SK-N-DZ (cell line): ENCODE results near the gene MPZL3.
"Not testable (repeated sequence)": the region's sequence is repeated elsewhere in the genome, so short reads cannot be mapped to it uniquely, and the experiment has no call there.

Experiments used
- DNase-seq: peaks from one replicate; pipeline ENCODE4 v3.0.0-alpha.2; 2015; ENCODE audit warnings: low spot score

Gene MPZL3

DNA sequence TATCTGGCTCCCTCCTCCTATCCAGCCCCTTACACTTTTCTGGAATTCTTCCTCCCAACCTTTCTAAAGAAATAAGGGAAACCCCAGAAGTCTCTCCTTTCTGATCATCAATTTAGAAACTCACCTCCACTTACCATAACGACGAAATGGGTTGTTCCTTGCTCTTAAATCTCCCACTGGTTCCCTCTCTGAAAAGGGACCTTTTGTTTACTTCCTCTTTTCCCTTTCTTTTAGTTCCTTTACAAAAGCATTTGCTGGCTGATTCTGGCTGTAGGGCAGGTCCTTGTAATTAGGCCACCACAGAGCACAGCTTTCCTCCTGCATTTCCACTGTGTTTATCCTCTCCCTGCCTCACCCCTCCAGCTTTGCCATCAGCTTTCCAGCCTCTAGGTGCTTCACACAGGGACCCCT, 39.4 kb downstream of the MPZL3 start:
- no peak for DNase-seq

DNA sequence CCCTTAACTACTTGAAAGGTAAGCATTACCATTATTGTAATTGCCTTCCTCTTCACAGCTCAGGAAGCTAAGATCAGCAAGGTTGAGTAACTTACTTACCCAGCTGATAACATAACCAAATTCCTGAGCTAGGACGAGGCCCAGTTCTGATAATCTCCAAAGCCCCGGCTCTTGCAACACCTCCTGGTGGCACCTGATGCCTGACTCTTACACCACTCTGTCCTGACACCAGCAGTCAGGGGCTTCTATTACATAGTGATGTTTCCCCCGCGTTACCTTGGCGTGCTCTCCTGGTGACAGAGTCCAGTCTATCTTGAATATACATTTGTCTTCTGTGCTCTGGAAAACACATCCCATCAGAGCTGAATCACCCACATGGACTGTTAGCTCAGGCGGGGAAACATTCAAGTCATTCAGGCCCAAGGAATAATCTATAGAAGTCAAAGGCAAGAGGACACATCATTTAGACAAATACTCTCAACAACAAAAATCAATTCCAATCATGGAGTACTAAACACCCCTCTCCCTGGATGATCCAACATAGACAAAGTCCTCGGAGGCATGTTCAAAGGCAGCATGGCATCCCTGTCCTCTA, 39.9 kb downstream of the MPZL3 start:
- no peak for DNase-seq

DNA sequence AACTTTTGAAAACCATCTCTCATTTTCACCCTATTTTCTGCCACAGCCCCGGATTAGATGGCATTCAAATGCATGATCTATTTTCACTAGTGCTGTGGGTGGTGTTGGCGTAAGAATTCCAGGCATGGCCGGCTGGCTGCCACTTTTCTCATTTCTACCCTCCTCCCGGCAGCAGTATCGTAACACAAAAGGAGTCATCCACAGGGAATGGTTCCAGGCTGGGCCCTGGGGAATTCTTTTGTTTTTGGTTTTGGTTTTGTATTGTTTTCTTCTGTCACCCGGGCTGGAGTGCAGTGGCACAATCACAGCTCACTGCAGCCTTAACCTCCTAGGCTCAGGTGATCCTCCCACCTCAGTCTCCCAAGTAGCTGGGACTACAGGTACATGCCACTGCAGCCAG, 41.2 kb downstream of the MPZL3 start:
- DNase-seq, result no peak

DNA sequence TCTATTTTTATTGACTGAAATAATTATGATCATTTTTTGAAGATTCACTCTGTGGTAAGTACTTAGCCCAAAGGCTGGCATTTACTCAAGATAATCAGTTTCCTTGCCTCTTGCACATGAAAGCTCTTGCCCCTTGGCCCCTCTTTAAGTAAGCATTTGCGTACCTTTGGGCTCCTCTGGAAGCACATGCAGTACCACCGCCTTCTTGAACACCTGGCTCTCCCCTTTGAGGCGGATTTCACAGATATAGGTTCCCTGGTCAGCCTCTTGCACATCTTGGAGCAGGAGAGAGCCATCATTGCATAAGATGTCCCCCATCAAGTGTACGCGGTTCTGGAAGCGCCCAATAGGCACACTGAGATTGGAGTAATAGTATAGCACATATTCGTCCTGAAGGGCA, 41.8 kb downstream of the MPZL3 start:
- no peak for DNase-seq

DNA sequence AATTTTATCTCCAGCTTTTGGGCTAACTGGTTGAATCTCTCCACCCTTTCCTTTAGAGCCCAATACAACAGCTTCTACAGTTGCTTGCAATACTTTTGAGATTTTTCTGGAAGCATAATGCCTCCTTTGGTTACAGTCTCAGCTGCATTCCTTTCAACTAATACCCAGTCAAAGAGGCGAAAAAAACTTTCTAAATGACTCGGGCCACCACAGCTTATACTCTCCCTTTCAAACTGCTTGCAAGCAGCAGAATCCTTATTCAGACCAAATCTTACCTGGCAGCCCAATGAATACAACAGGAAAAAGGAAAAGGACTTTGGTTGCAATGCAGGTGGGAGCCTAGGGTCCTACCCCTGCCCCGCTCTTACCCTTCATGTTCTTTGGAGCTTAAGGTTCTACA, 43.1 kb downstream of the MPZL3 start:
- DNase-seq, result no peak

DNA sequence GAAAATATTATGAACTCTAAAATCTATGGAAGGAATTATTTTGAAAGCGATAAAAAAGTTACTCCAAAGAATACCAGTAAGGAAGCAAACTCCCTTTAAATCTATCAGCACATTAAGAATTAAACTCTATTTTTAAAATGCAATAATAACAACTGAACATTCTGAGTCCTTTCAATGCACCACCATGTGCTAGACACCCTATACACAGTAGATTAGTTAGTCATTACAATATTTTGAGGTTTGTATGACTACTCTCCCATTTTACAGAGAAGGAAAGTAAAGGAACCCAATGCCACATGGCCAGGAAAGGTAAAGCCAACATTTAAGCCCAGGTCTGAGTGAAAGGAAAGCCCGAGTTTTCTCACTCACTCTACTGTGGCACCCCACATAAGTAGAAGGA, 45.1 kb downstream of the MPZL3 start:
- DNase-seq, result no peak

DNA sequence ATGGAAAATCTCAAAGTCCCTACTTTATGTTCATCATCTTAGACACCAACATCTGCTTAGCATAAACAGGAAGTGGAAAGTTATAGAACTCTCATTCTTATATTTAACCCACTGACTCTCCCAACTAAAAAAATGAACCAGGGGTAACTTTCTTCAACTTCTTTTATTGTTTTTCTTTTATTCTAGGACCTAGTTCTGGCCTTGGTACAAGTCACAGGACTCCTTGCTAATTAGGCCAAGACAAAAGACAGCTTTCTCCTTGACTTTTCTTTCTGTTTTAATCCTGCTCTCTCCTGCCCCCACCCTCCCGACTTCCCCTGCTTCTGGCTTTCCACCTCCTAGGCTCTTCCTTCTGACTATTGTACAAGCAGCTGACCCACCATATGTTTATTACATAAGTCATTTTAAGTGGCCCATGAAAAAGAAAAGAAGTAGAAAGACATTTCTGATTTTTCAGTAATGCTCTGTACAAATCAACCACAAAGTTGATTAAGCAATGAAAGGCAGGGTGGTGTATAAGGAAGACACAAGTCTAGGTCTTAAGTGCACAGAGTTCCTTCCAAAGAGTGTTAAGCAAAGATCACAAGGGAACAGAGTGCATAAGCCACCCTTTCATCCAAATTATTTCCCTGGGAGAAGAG, 45.7 kb downstream of the MPZL3 start:
- no peak for DNase-seq

DNA sequence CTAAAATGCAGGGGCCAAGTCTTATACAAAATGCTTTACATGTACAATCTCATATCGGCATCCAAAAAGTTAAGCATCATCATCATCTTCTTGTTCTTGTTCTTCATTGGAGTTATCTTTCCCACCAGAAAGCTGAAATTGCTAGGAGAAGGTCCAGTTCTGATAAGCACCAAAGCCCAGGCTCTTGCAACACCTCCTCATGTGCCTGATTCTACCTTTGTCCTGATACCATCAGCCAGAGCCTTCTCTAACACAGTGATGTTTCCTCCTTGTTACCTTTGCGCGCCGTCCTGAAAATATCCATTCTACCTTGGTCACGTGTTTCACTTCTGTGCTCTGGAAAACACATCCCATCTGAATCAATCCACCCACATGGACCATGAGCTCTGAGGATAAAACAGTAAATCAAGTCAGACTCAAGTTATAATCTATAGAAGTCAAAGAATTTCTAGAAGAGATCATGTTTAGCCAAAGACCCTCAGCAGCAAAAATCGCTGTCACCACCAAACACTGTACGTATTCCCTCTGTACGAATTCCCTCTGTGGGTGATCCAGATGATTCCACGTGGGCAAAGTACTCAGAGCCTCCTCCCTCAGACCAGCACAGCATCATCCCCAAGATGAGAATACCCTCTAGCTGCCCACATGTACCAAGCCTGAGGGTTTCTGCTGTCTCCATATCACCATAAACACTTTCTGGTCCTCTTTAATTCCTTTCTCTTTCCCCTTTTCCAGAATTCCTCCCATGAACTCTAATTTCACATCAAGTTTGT, 46.4 kb downstream of the MPZL3 start:
- no peak for DNase-seq

DNA sequence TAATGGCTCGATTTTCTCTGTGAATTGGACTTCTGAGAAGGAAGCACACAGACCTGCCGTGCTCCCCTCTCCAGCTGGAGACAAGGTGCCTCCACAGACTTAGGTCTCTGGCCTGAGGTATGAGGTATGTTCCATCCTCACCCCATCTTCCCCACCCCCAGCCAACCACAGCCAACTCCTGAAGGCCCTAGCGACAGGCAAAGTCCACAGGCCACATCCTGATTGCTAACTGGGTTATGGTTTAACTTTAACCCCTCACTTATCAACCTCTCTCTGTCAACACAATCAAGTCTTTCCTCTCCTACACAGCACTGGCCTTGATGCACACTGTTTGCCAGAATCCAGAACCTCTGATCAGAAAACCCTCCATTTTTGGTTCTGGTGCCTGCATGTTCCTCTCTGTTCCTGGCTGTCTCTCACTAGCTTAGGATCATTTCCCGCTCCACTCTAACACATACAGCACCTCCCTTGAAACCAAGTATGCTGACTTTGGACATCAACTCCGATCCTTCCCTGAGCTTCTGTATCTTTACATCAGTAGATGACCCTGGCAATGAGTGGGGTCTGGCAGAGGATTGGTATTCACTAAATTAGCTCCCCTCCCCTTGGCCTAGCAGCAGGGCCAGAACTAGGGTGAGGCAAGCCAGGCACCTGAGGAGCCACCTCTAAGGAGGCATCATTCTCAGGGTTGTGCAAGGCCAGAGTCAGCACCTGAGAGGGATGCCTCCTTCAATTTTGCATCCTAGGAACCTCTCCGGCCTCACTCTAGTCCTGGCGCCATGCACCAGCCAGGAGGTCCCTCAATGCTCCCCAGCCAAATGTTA, 49.4 kb downstream of the MPZL3 start:
- no peak for DNase-seq

DNA sequence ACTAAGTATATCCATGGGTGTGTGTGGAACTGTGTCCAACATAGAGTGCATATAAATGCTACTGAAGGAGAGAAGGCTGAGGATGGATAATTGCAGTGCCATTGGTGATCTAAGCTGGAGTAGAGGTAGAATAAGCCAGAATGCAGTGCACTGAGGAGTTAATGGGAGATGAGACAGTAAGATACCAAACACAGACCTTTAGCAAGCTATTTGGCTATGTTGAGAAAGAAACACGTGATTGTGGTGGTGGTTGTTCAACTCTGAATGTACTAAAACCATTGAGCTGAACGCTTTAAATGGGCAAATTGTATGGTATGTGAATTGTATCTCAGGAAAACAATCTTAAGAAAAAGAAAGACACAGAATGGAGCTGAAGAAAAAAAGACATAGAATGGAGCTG, 50.2 kb downstream of the MPZL3 start:
- DNase-seq, result no peak

DNA sequence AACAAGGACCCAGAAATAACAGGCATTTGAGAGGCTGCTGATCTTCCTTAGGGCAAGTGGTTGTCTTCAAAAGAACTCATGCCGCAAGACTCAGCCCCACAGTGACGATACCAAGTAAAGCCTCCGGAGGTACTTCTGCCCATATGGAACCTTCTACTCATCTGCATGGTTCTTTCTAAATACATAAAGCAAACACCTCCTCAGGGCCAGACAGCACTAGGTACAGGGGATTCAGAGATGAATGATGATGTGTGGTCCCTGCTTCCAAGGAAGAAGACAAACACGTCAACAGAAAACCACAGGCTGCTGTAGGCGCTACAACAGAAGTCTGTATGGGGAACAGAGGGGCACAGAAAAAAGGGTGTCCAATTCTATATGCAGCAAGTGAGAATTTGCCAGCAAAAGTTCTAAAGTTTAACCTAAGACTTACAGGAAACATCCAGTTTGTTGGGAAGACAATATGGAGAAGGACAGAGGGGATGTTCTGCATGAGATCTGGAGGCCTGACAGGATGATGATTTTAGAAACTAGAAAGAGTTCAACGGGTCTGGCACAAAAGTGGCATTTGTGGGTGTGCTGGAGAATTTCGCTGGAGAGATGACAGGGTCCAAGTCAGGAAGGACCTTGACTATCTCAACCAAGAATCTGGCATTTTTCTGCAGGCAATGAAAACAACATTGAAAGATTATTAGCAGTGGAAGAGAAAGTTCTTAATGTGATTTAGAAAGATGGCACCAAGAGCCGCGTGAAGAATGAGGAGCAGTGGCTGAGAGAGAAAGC, 51.1 kb downstream of the MPZL3 start:
- no peak for DNase-seq

DNA sequence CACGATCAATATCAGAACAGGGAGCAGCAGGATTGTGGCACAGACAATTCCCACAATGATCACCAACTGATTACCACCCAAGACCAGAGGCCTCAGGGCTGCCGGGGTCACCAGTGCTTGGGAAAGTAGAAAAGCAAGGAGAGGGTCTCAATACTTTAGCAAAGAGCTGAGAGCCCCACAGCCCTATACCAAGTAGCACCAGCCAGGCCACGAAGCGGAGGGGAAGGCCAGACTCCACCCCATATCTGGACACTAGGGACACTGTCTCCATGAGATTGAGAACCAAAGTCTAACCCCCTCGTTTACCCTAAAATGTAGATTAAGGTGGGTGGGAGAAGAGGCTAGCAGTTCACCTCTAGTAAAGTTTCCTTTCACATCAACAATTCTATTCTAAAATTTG, 51.7 kb downstream of the MPZL3 start:
- no peak for DNase-seq

DNA sequence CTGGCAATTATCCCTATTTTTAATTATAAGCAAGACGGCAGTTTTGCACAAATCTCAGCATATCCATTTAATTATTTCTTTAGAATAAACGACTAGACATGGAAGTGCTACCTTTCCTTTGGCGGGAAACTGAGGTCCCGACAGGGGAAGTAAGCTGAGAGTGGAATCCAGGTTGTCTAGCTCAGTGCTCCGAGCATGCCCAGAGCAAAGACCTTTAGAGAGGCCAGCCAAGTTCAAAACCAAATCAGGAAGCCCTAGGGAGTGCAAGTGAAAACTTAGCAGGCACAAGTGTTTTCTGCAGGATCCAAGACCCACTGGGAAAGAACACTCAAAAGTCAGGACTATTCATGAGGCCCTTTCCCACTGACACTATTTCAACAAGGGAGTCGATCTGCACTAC, 53.0 kb downstream of the MPZL3 start:
- no peak for DNase-seq

DNA sequence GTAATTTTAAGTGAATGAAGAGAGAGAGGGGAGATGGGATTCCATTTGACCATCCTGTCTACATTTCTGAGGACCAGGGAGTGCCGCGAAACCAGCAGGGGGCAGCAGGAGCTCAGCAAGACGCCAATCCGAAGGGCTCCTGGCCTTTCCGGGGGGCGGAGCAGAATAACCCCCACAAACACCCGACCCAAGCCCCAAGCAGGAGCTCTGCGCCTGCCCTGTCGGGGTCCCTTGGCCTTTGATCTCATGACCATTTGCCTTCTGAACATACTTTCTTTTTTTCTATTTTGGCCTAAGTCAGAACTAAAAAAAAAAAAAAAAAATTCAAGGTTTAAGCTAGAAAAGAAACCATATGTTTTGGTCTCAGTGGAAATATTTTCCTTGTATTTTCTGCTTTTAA, 53.8 kb downstream of the MPZL3 start:
- peak; percentile 1 for DNase-seq

DNA sequence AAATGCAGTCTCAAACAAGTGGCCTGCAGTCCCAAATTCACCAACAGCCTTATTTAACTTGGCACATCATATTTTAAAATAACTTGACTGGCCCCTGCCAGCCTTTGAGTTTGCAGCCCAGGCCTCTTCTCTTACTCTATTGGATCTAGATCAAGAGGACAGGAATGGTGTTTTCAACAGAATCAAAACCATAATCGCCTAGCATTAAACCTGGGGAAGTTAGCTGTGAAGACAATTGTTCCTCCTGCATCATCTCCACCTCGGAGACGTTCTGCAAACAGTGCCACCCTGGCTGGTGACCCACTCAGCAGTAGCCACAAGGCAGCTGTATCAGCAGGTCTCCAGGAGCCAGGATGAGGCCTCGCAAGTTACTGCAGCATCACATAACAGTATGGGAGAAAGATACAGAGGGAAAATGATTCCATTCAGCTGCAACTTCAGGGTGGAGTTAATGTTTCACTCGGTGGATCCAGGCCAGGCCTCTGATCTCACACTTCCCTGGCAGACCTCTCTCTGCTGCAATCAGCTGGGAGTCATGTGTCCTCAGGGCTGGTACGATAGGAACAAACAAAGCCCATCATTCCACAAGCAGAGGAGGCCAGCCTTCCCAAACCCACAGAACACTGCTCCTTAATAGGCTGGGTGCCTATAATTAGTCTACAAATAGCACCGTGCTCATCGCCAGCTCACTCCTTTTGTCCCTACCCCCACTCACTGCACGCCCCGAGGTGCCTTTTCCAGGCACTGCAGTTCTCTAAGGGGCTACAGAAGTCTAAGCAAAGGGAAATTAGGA, 57.1 kb downstream of the MPZL3 start:
- DNase-seq, result no peak

DNA sequence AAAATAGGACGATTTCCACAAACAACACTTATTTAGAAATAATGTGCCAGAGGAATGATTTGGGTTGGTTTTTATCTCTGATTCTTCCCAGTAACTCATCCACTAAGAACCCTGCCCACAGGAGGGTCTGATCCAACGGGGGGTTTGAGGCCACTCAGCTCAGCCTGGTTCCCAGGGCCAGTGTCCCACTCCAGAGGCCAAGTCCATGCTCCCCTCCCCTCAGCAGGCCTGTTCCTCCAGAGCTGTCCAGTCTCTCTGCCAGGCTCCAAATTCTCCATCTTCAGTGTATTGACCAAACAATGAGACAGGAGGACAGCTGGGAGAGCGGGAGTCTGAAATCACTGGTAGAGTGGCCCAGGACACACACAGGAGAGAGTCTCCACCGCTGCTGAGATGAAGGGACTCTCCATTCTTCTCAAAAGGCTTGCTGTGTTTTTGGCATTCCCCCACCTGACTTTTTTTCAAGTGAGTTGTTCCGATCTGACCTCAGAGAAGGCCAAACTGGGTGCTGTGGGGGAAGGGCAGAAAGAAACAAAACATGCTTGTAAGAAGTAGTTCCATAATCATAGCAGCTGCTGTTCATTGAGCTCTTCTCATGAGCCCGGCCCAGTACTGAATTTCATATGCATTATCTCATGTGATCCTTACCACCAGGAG, 58.1 kb downstream of the MPZL3 start:
- DNase-seq, result no peak

DNA sequence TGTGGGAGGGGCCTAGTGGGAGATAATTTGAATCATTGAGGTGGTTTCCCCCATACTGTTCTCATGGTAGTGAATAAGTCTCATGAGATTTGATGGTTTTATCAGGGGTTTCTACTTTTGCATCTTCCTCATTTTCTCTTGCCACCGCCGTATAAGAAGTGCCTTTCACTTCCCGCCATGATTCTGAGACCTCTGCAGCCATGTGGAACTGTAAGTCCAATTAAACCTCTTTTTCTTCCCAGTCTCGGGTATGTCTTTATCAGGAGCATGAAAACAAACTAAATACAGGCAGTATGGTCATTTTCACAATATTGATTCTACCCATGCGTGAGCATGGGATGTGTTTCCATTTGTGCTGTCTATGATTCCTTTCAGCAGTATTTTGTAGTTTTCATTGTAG, 59.3 kb downstream of the MPZL3 start:
- DNase-seq, result not testable (repeated sequence)

DNA sequence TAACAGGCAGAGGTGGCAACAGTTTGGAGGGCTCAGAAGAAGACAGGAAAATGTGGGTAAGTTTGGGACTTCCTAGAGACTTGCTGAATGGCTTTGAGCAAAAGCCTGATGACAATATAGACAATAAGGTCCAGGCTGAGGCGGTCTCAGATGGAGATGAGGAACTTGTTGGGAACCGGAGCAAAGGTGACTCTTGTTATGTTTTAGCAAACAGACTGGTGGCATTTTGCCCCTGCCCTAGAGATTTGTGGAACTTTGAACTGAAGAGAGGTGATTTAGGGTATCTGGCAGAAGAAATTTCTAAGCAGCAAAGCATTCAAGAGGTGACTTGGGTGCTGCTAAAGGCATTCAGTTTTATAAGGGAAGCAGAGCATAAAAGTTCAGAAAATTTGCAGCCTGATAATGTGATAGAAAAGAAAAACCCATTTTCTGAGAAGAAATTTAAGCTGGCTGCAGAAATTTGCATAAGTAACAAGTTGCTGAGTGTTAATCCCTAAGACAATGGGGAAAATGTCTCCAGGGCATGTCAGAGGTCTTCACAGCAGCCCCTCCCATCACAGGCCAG, 61.1 kb downstream of the MPZL3 start:
- DNase-seq, result not testable (repeated sequence)

DNA sequence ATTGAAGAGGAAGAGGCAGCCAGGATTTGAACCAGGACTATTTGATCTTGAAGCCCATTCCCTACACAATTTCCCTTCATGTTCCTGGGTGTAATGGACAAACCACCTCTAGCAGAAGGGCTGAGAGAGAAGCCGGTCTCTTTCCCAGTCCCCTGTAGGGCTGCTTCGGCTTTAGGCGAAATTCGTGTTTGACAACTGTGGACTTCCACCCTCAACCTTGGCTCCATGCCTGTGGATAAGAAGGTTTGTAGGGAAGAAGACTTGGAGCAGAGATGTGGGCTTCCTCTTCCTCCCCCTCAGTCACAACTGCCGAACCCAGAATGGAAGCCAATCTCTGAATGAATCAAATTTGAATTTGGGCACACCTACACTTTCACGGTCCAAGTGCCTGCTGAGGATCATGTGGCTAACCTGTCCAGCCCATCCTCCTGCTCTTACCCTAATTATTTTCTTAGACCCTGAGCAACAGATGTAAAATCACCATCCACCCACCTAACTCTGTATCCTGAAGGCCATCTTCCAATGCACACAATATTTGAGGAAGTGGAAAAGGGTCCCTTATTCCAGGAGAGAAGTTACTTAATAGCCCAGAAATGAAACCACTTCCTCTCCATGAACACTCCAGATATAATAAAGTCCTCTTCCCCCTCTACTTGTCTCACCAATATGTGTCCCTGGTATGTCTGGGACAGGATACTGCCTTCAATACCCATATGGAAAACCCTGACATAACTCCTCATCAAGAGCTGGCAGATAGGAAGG, 65.6 kb downstream of the MPZL3 start:
- no peak for DNase-seq
